Measurements from ENCODE around the gene YAE1.

DNA sequence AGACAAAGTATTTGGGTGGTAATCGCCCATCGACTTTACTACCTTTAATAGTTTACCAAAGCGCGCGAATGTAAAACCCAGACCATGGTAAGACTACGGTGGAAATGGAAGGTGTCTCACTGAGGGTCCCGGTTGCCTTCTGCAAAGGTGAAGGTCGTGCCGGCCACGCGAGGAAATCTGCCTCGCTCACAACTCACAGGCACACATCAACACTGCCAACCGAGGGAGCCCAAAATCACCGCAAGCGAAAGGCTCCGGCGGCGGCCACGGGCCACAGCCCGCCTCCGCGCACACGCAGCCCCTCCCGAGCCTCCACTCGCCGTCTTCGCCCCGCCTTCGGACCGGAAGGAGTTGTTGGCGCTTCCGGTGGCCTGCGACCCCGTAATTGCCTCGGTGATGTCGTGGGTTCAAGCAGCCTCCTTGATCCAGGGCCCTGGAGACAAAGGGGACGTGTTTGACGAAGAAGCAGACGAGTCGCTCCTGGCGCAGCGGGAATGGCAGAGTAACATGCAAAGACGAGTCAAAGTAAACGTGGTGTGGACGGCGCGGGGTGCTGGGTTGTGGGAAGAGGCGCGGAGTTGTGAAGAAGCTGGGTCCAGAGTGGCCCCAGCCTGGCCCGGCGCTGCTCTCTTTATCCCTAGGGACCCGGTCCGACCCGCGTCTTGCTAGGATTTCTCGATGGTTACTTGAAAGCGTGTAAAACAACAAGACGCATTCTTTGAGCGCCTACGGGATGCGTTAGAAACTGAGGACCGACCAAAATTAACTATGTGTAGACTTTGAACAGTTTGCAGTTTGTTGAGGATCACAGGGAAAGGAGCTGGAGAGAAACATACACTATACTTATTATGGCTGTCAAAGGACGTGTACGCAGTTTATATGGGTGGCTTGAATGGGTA lies at the start of gene YAE1:
- TF ChIP-seq, protein P1, sequence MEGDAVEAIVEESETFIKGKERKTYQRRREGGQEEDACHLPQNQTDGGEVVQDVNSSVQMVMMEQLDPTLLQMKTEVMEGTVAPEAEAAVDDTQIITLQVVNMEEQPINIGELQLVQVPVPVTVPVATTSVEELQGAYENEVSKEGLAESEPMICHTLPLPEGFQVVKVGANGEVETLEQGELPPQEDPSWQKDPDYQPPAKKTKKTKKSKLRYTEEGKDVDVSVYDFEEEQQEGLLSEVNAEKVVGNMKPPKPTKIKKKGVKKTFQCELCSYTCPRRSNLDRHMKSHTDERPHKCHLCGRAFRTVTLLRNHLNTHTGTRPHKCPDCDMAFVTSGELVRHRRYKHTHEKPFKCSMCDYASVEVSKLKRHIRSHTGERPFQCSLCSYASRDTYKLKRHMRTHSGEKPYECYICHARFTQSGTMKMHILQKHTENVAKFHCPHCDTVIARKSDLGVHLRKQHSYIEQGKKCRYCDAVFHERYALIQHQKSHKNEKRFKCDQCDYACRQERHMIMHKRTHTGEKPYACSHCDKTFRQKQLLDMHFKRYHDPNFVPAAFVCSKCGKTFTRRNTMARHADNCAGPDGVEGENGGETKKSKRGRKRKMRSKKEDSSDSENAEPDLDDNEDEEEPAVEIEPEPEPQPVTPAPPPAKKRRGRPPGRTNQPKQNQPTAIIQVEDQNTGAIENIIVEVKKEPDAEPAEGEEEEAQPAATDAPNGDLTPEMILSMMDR (IDR thresholded peaks at IDR 0.05): no peak
- TF ChIP-seq POLR2AphosphoS5 (IDR thresholded peaks at IDR 0.05) (peak; percentile 63 to 89 (median 83)), EP300 (IDR thresholded peaks at IDR 0.05; ENCODE audit: low read depth) (no peak)

All from transverse colon (tissue), 4 donors.